K562 (cell line): ENCODE measurements around the gene BCL7B. TPM values are rescaled to one million over a fixed set of nuclear protein-coding genes. Genes with fewer than 3 reads are reported as not detected.

Experiments
- BRD4 ChIP-seq: fragments of 200-600 bp; sonication (generic); IDR thresholded peaks from 2 replicates; pipeline ENCODE4 v1.6.1; 2017; ENCODE audit warnings: inconsistent platforms
- CBFB ChIP-seq: sonication (generic); formaldehyde crosslinking; IDR thresholded peaks from 2 replicates; pipeline ENCODE4 v1.4.0; 2020; ENCODE audit warnings: mild to moderate bottlenecking, missing genetic modification reagents
- CBX2 ChIP-seq: fragments of 200-600 bp; sonication (generic); IDR thresholded peaks from one replicate; pipeline ENCODE4 v1.6.1; 2012; ENCODE audit warnings: mild to moderate bottlenecking, low read length, inconsistent platforms; ENCODE audit not compliant: insufficient read depth, poor library complexity, severe bottlenecking
- HCFC1 ChIP-seq: IDR thresholded peaks from 2 replicates; pipeline ENCODE4 v1.6.1; 2012; ENCODE audit warnings: low read depth, low read length, improper control_type of control experiment
- KAT8 ChIP-seq: fragments of 450-650 bp; IDR thresholded peaks from 2 replicates; pipeline ENCODE4 v1.6.1; 2016; ENCODE audit warnings: low read depth, mild to moderate bottlenecking
- KDM2B ChIP-seq: fragments of 250-450 bp; sonication (Bioruptor Pico); IDR thresholded peaks from 2 replicates; pipeline ENCODE4 v1.8.0; 2021; ENCODE audit warnings: mild to moderate bottlenecking, moderate library complexity
- LARP7 ChIP-seq: fragments of 450-650 bp; IDR thresholded peaks from 2 replicates; pipeline ENCODE4 v1.6.1; 2016
- PHB ChIP-seq: fragments of 250-450 bp; sonication (Bioruptor Pico); IDR thresholded peaks from 2 replicates; pipeline ENCODE4 v1.5.0; 2021
- RBFOX2 ChIP-seq: fragments of 200-400 bp; formaldehyde crosslinking; IDR thresholded peaks from 2 replicates; pipeline ENCODE4 v1.6.1; 2017; ENCODE audit warnings: low read depth, mild to moderate bottlenecking, low read length, moderate library complexity
- TGIF2 ChIP-seq: sonication (generic); formaldehyde crosslinking; IDR thresholded peaks from 2 replicates; pipeline ENCODE4 v1.8.1; 2022; ENCODE audit warnings: mild to moderate bottlenecking, missing genetic modification reagents, moderate library complexity
- ZNF785 ChIP-seq: fragments of 250-450 bp; sonication (Bioruptor Pico); IDR thresholded peaks from 2 replicates; pipeline ENCODE4 v1.4.0; 2020; ENCODE audit warnings: mild to moderate bottlenecking
- polyA plus RNA-seq, 8 experiments: library from polyadenylated mRNA; depleted of rRNA in 4 of 8; stranded (reverse) in 5 of 8; unstranded in 3 of 8; fragments of >200 nt; fragmentation: Nextera tagmentation in 2 of 8; fragmentation: Illumina TruSeq in 1 of 8; extraction: Ambion mirVana in 2 of 8; extraction: Trizol in 1 of 8; gene quantifications; 2 replicates each; pipeline versions ENCODE4 v1.2.1 to v1.2.3, GENCODE V29; 2011 to 2014; ENCODE audit warnings: inconsistent platforms in 1 of 8, missing spikeins in 1 of 8
- total RNA-seq, 7 experiments: library from RNA; depleted of rRNA in 6 of 7; stranded (reverse); fragments of >200 nt in 6 of 7; fragmentation: Illumina TruSeq in 2 of 7; extraction: Trizol in 2 of 7; gene quantifications; 2 replicates each; pipeline versions ENCODE4 v1.2.1 to v1.2.3, GENCODE V29; 2011 to 2021; ENCODE audit warnings: low replicate concordance in 1 of 7
- TF ChIP-seq, protein P1 (sequence below): fragments of 250-450 bp; sonication (Bioruptor Pico); IDR thresholded peaks from 2 replicates; pipeline ENCODE4 v1.8.0; 2022; ENCODE audit warnings: inconsistent platforms, mild to moderate bottlenecking, moderate library complexity, borderline replicate concordance
- TF ChIP-seq, protein P2 (sequence below), 2 experiments: fragments of 250-450 bp in 1 of 2; fragments of 450-650 bp in 1 of 2; sonication (Bioruptor Pico) in 1 of 2; IDR thresholded peaks; 2 replicates each; pipeline versions ENCODE4 v1.6.1 to v1.8.0; 2016 to 2021; ENCODE audit warnings: mild to moderate bottlenecking in 2 of 2, moderate library complexity in 2 of 2, missing compliant biosample characterization in 1 of 2, missing genetic modification characterization in 1 of 2
- TF ChIP-seq, protein P3 (sequence below): sonication (generic); formaldehyde crosslinking; IDR thresholded peaks from 2 replicates; pipeline ENCODE4 v1.8.0; 2022; ENCODE audit warnings: missing genetic modification reagents, mild to moderate bottlenecking, moderate library complexity, borderline replicate concordance

BCL7B gene
- total and polyA plus RNA-seq, 9 of the 15 experiments (the other 6 are each of a cell fraction or from before 2014, with no cell fraction given): 10.0 to 73.2 (median 32.9) TPM

DNA sequence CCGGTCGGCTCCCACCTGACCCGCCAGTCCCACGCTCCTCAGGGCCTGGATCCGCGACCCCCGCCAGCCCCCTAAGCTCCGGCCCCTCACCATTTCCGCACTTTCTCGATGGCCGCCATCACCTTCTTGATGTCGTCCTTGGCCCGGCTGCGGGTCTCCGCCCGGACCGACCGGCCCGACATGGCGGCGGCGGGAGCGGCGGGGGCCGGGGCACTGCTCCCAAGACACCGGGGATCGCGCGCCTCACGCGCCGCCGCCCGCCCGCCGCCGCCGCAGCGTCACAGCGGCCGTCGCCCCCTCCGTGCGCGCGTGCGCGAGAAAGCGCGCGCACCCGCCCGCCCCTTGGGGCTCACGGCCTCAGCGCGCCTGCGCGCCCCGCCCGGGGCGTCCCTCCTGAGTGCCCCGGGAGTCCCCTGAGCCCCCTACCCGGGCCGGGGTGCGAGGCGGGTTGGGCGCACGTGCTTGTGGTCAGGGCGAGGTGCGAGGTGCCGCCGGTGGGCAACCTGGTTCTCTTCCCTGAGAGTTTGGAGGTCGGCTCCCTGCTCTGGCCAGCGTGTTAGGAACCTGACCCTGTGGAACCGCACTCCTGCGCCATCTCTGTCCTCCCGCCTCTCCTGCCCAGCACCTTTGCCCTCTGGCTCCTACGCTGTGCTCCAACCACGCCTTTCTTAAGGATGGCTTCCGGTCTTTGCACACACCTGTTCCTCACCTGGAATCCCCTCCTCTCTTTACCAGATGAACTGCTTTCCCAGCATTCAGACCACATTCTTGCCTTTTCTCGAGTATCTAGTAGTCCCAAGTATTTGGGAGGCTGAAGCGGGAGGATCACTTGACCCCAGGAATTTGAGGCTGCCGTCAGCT lies at the start of gene BCL7B (continued):
- TF ChIP-seq, protein P1, sequence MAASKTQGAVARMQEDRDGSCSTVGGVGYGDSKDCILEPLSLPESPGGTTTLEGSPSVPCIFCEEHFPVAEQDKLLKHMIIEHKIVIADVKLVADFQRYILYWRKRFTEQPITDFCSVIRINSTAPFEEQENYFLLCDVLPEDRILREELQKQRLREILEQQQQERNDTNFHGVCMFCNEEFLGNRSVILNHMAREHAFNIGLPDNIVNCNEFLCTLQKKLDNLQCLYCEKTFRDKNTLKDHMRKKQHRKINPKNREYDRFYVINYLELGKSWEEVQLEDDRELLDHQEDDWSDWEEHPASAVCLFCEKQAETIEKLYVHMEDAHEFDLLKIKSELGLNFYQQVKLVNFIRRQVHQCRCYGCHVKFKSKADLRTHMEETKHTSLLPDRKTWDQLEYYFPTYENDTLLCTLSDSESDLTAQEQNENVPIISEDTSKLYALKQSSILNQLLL (CRISPR knock-in tag): no peak
- TF ChIP-seq KDM2B (CRISPR knock-in tag) (no peak), CBFB (CRISPR knock-in tag) (peak; percentile 91), CBX2 (no peak), PHB (CRISPR knock-in tag) (peak; percentile 56; the same call in 1 of the 2 replicates), LARP7 (peak; percentile 88; the same call in 1 of the 2 replicates), KAT8 (no peak), ZNF785 (no peak), TGIF2 (CRISPR knock-in tag) (no peak), RBFOX2 (peak; percentile 91), BRD4 (peak; percentile 87), HCFC1 (no peak; the same call in 1 of the 2 replicates)
- TF ChIP-seq, protein P2, sequence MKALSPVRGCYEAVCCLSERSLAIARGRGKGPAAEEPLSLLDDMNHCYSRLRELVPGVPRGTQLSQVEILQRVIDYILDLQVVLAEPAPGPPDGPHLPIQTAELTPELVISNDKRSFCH (CRISPR knock-in tag; IDR thresholded peaks at IDR 0.05): no peak
- TF ChIP-seq, protein P2 (tag; IDR thresholded peaks at IDR 0.05): peak; percentile 30; the same call in 1 of the 2 replicates
- TF ChIP-seq, protein P3, sequence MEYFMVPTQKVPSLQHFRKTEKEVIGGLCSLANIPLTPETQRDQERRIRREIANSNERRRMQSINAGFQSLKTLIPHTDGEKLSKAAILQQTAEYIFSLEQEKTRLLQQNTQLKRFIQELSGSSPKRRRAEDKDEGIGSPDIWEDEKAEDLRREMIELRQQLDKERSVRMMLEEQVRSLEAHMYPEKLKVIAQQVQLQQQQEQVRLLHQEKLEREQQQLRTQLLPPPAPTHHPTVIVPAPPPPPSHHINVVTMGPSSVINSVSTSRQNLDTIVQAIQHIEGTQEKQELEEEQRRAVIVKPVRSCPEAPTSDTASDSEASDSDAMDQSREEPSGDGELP (CRISPR knock-in tag): peak; percentile 40; the same call in 1 of the 2 replicates
